GM21381 (cell line): ENCODE results near the gene IQCF5.
"Not testable (repeated sequence)": the region's sequence is repeated elsewhere in the genome, so short reads cannot be mapped to it uniquely, and the experiment has no call there.

Experiments used
- ATAC-seq: cut with Tn5 transposase; IDR thresholded peaks from one replicate; pipeline ENCODE4 v1.9.1; 2021; ENCODE audit warnings: mild to moderate bottlenecking, moderate library complexity; ENCODE audit not compliant: unreplicated experiment

Gene IQCF5

GRCh38 chr3:51875501-51875900 lies at the start of gene IQCF5:
Gene IQCF5 (minus strand): TSS chr3:51875601. CDS start chr3:51875531, 70 bp downstream.
- no peak for ATAC-seq

GRCh38 chr3:51921081-51921578 lies 45.7 kb upstream of the IQCF5 start:
- ATAC-seq = no peak

DNA sequence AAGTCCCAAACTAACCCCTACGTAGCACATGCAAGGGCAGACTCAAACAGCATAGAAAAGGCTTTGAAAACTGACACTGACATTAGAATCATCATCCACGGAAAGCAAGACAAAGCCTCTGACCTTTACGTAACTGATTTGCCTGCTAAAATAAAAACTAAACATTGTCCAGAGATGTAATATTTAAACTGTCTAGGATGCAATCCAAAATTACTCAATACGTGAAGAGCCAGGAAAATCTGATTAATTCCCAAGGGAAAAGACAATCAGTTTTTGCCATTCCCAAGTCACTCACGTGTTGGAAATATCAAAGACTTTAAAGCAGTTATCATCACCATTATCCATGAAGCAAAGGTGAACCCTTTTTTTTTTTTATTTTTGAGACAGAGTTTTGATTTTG lies 41.0 kb upstream of the IQCF5 start:
- ATAC-seq = no peak

GRCh38 chr3:51908026-51908425 lies 32.6 kb upstream of the IQCF5 start:
- ATAC-seq = no peak

- no peak for ATAC-seq
Measured at GRCh38 chr3:51904034-51904823, 28.8 kb upstream of the IQCF5 start.

DNA sequence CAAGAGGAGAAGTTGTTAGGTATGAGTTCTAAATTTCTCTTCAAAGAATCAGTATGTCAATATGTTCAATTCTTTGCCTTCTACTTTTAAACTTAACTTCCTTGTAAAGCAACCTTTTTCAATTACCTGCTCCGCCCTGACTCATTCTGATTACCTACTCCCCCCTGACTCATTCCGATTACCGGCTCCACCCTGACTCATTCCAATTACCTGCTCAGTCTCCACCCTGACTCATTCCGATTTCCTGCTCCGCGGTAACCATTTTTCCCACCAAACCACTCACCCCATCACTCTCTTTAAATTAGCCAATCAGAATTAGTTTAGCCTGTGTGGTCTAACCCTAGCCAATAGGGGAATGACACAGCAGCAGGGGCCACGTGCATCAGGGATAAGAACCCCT lies 27.0 kb upstream of the IQCF5 start:
- ATAC-seq = not testable (repeated sequence)

DNA sequence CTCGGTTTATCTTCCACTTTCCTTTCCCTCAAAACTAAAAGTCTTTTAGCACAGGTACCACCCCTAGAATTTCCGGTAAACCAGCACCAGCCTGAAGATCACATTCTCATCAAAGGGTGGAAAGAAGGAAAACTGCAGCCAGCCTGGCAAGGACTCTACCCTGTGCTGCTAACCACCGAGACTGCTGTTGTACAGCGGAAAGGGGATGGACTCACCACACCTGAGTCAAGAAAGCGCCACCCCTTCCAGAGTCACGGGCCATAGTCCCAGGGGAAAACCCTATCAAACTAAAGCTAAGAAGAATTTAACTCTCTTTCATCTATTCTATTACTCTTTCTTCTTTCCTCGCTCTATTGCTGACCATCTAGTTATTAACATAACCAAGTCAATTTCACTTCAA lies 24.6 kb upstream of the IQCF5 start:
- not testable (repeated sequence) for ATAC-seq

DNA sequence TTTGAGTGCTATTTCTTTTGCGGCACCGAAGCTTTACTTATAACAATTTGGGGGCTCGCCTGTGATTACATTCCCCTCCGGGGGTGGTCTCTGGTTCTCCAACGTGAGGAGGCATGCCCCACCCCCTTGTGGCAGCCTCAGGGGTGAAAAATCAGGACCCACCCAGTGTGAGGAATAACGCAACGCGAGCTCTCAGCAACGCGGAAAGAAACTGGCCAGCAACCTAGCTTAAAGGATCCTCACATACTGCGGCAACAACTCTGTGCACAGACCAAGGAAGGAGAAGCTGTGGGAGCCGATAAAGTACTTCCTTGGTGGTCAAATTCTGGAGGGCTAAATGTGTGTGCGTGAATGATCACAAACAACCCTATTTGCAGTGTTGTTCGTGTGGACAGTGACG lies 22.0 kb upstream of the IQCF5 start:
- no peak for ATAC-seq

DNA sequence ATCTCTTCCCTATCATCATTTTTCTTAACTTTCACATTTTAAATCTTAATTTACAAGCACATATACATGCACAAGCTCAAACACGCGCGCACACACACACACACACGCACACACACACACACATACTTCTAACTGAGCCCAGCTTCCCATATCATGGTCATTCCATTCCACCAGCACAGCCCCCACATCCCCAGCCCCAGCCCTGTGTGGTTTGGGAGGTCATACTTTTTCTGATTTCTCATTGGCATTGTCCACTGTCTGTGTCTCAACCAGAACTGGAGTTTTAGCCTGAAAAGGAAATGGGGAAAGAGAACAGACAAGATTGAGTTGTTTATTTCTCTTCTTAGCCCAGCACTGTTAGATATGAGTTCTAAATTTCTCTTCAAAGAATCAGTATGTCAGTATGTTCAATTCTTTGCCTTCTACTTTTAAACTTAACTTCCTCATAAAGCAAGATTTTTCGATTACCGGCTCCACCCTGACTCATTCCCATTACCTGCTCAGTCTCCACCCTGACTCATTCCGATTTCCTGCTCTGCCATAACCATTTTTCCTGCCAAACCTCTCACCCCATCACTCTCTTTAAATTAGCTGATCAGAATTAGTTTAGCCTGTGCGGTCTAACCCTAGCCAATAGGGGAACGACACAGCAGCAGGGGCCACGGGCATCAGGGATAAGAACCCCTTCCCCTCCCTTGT lies 21.4 kb upstream of the IQCF5 start:
- ATAC-seq = no peak

GRCh38 chr3:51894939-51895338 lies 19.5 kb upstream of the IQCF5 start:
- no peak for ATAC-seq

DNA sequence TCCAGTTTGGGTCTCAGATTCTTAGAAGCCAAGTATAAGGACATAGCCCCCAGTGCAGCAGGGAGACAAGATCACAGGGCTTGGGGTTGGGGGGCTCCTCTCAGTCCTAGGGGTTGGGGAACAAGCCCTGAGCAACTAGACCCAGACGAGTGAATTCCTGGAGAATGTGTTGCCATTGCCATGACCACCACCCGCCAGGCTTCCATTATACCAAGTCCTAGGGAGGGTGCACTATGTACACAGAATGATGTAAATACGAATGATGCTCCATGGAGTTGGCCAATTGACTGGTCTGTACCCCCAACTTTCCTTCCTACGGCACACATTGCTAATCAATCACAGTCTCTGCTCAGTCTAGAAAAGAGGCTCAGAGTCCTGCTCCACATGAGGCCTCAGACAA lies 19.0 kb upstream of the IQCF5 start:
- no peak for ATAC-seq

DNA sequence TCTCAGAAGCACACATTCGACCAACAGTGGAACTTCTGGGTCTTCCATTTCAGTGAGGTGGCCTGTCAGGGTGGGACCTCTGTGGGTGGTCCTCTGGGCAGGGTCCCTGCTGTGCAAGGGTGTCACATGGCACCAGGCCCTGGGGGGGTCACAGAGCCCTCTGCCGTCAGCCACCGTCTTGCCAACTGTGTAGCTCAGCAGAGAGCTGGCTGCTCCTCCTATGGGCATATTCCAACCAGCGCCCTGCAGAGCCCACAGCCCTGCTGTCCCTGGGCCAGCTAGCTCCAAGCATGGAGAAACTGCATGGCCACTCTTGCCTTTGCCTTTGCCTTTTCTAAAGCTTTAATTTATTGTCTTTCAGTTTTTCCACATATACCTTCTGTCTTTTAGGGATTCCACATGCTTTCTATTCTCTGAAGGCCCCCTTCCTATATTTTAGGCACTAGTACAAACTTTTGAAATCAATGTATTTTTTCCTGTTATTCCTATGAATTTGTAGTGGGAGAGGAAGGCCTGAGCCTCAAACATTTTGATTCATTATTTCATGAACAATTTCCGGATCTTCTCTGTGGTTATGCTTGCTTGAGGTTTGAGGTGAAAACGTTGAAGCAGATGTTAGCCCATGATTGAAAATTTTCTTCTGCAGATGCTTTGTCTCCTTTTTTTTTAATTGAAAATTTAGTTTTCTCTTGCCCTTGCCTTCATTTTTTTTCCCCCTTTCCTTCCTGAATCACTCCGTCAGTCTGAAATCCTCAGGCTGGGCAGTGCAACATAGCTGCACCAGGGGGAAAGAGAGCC lies 16.0 kb upstream of the IQCF5 start:
- no peak for ATAC-seq

- ATAC-seq = no peak
Measured at GRCh38 chr3:51888463-51889105, 13.2 kb upstream of the IQCF5 start.

GRCh38 chr3:51887620-51888019 lies 12.2 kb upstream of the IQCF5 start:
- ATAC-seq = no peak

DNA sequence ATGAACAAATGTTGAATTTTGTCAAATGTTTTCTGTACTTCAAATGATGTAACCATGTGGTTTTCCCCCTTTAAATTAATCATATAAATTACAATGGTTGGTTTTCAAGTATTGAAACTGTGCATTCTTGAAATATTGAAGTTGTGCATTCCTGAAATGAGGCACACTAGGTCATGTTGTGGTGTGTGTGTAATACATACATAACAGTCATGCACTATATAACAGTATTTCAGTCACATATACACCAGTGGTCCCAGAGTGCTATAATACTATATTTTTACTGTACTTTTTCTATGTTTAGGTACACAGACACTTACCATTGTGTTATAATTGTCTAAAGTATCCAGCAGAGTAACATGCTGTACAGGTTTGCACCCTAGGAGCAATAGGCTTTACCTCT lies 11.0 kb upstream of the IQCF5 start:
- ATAC-seq = no peak

DNA sequence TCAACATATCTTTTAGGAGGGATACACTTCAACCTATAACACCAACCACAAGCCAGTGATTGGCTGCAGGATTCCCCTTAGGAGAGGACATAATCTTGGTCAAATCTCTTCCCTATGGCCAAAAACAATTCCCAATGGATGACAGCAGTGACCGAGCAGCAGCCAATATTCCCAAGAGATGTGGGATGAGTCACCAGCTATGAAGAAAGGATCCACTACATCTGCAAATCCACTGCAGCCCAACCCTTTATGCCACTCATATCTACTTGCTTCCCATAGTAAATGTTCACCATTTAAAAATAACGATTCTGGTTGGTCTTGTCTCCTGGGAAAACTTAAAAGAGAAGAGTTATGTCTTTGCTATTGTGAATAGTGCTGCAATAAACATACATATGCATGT lies 4.5 kb upstream of the IQCF5 start:
- no peak for ATAC-seq

DNA sequence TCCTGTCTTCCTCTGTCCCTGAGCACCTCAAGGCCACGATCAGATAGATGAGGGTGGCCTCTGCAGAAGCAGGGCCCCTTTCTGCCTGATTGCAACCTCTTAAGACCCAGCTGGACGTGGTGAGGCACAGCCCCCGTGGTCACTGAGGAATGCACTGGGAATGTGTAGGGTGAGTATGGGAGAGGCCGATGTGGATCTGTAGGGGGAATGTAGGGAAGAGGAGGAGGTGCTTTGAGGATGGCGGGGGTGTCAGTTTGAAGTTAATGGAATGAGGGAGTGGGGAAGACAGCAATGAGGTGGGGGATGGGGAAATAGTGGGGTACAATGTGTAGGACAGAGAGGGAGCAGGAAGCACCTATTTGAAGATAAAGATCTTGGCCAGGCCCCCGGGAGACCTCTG lies 785 bp upstream of the IQCF5 start:
- ATAC-seq = no peak

DNA sequence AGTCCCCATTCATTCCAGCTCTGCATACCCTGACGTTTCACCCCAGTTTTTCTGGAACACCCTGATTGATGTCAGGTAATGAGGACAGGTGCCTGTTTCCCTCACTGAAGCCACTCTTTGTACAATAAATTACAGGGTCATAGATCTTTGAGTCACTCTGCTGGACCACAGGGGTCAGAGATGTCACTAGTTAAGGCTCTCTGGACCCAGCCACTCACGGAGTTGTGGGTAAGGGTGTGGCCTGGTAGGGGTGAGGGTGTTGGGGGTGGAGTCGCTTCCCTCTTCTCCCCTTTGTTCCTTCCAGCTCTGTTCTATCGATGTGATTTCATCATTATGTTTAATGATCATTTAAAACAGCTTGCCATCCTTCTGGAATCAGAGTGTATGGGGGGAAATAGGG lies 512 bp downstream of the IQCF5 start:
- ATAC-seq = no peak

DNA sequence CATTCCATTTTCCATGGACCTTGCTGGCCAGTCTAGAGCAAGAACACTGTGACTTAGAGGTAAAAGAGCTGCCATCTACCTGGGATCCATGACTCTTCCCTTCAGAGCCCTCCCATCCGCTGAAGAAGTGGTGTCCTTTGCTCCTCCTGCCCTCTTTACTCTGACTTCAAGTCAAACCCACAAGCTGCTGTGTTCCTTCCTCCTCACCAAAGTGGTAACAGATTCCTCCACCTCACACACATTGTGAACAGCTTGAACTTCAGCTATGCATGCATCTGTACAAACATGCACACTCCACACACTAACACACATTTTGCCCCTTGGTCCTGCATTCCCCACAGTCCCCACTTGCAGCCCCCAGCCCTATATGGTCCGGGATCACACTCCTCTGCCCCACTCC lies 990 bp downstream of the IQCF5 start:
- no peak for ATAC-seq

DNA sequence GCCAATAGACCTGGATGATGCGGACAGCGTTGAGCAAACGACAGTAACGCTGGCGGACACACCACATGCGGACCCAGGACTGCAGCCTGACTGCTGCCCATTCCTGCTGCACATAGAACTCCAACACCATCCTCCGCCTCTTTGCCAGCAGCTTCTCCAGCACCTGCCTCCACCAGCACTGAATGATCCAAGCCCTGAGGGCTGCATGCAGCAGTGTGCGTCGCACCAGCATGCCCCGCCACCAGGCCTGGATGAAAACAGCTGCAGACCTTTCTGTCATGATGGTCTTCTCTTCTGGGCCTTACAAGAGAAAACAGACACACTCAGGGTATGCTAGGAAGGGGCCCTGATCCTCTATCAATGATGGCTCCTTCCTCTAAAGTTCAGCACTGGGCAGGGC lies 1.5 kb downstream of the IQCF5 start:
- no peak for ATAC-seq

GRCh38 chr3:51873253-51873766 lies 2.1 kb downstream of the IQCF5 start:
- ATAC-seq = no peak
